C4-2B (cell line): ENCODE measurements around the gene LIMCH1.

Experiments
- CTCF ChIP-seq: fragments of 450-650 bp; conservative IDR thresholded peaks from 2 replicates; pipeline ENCODE4 v1.5.1; 2017; ENCODE audit warnings: mild to moderate bottlenecking
- ZFX ChIP-seq: fragments of 450-650 bp; IDR thresholded peaks from 2 replicates; pipeline ENCODE4 v1.6.1; 2017

GRCh38 chr4:41598580-41598979 is 60.6 kb downstream of the LIMCH1 start:
- TF ChIP-seq CTCF = no peak
- TF ChIP-seq ZFX = no peak
